PC-3 (cell line): ENCODE results near the gene RRBP1.

Experiments
- CTCF ChIP-seq: fragments of 300-600 bp; sonication (generic); conservative IDR thresholded peaks from 2 replicates; pipeline ENCODE4 v1.5.1; 2017; ENCODE audit warnings: antibody characterized with exemption, low read depth, mild to moderate bottlenecking, low read length
- EZH2phosphoT487 ChIP-seq: fragments of 300-600 bp; sonication (generic); IDR thresholded peaks from 2 replicates; pipeline ENCODE4 v1.6.1; 2018; ENCODE audit warnings: mild to moderate bottlenecking, antibody characterized with exemption, low read length, borderline replicate concordance

GRCh38 chr20:17622086-17622850, 59.8 kb downstream of the RRBP1 start:
- TF ChIP-seq CTCF (no peak), EZH2phosphoT487 (no peak)
